Nephron (organoid): ENCODE results near the gene RAB31.

Experiments
- H3K27ac Mint-ChIP-seq, 3 experiments: 2 replicates each; pipeline ENCODE4 v1.8.0; 2020; ENCODE audit warnings: mixed read lengths in 3 of 3, mild to moderate bottlenecking in 2 of 3, moderate library complexity in 1 of 3
- H3K27me3 Mint-ChIP-seq: 2 replicates; pipeline ENCODE4 v1.8.0; 2021; ENCODE audit warnings: low read depth, mild to moderate bottlenecking, moderate library complexity, mixed read lengths
- H3K36me3 Mint-ChIP-seq: 2 replicates; pipeline ENCODE4 v1.8.0; 2020; ENCODE audit warnings: low read depth, mixed read lengths
- H3K4me1 Mint-ChIP-seq: 2 replicates; pipeline ENCODE4 v1.8.0; 2020; ENCODE audit warnings: mixed read lengths
- H3K4me3 Mint-ChIP-seq, 3 experiments: 2 replicates each; pipeline ENCODE4 v1.8.0; 2020; ENCODE audit warnings: mild to moderate bottlenecking in 3 of 3, mixed read lengths in 3 of 3, moderate library complexity in 2 of 3
- H3K9me3 Mint-ChIP-seq: 2 replicates; pipeline ENCODE4 v1.8.0; 2020; ENCODE audit warnings: mixed read lengths
- TF ChIP-seq, protein P1 (sequence below), 3 experiments: fragments of 200-600 bp; sonication (generic); IDR thresholded peaks; one replicate each; pipeline ENCODE4 v1.5.0; 2021; ENCODE audit warnings: antibody characterized with exemption in 3 of 3; ENCODE audit not compliant: unreplicated experiment in 3 of 3

Gene RAB31

DNA sequence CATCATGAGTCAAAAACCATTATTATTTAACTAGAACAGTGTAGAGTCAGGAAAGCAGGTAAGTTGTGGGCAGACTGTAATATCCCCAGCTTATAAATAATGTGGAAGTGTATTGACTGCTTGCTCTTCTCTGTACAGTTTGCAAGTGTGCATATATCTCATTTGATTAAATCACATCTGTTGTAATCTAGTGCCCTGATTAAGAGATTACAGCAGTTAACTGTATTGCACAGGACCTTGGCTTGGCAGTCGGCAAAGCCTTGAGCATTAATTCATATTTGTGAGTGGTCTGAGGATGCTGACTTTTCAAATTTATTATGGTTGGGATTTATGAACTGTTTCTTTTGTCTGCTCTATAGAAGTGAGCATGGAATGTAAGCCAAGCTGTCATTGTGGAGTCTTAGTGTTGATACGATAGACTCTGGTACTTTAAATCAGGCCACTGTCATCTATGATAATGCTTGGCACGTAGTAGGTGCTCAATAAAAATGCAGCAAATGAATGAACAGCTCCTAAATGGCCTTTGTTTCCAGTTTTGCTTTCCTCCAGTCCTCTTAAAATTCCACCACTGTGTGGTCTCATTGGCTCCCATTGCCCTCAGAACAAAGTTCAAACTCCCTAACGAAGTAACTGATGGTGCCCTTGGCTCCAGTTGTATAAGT is 48.3 kb downstream of the RAB31 start:
- H3K9me3 Mint-ChIP-seq, result no peaks in the 10 kb centered on the region
- no peak overlapping the region for H3K4me3 Mint-ChIP-seq
- TF ChIP-seq, protein P1, sequence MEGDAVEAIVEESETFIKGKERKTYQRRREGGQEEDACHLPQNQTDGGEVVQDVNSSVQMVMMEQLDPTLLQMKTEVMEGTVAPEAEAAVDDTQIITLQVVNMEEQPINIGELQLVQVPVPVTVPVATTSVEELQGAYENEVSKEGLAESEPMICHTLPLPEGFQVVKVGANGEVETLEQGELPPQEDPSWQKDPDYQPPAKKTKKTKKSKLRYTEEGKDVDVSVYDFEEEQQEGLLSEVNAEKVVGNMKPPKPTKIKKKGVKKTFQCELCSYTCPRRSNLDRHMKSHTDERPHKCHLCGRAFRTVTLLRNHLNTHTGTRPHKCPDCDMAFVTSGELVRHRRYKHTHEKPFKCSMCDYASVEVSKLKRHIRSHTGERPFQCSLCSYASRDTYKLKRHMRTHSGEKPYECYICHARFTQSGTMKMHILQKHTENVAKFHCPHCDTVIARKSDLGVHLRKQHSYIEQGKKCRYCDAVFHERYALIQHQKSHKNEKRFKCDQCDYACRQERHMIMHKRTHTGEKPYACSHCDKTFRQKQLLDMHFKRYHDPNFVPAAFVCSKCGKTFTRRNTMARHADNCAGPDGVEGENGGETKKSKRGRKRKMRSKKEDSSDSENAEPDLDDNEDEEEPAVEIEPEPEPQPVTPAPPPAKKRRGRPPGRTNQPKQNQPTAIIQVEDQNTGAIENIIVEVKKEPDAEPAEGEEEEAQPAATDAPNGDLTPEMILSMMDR (IDR thresholded peaks at IDR 0.05; ENCODE audit: unreplicated experiment in 3 of 3), result no peak
- peak overlapping the region in 1 of 3 experiments; percentile 15 for H3K27ac Mint-ChIP-seq
- no peaks in the 10 kb centered on the region for H3K36me3 Mint-ChIP-seq
- H3K27me3 Mint-ChIP-seq, result peaks cover 4% of the 10 kb centered on the region
- peaks cover 31% of the 10 kb centered on the region for H3K4me1 Mint-ChIP-seq

DNA sequence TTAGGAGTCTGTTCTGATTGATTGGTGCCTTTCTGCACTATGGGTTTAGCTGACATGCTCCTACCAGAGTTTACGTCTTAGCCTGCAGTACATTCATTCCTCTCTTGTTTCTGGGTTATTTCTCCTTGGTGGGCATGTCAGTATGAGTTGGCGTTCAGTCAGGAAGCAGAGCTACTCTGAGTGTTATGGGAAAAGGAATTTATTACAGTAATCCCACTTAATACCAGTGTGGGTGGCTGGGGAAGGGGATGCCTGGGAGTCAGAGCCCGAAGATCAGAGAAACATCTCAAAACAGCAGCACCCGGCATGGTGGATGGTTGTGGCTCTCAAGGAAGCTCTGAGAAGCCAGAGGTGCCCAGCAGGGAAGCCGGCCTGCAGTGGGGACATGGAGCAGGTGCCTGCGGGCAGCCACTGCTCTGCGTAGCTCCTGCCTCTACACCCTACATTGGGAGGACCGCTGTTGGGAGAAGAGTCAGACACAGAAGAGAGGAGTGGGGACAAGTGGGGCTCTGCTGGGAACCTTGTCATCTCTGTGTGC is 48.9 kb downstream of the RAB31 start:
- Mint-ChIP-seq H3K36me3 (no peaks in the 10 kb centered on the region), H3K27me3 (peaks cover 4% of the 10 kb centered on the region), H3K4me3 (no peak overlapping the region), H3K4me1 (peaks cover 31% of the 10 kb centered on the region), H3K27ac (peak overlapping the region in 1 of 3 experiments; percentile 15), H3K9me3 (no peaks in the 10 kb centered on the region)
- TF ChIP-seq, protein P1 (IDR thresholded peaks at IDR 0.05; ENCODE audit: unreplicated experiment in 3 of 3), result no peak

DNA sequence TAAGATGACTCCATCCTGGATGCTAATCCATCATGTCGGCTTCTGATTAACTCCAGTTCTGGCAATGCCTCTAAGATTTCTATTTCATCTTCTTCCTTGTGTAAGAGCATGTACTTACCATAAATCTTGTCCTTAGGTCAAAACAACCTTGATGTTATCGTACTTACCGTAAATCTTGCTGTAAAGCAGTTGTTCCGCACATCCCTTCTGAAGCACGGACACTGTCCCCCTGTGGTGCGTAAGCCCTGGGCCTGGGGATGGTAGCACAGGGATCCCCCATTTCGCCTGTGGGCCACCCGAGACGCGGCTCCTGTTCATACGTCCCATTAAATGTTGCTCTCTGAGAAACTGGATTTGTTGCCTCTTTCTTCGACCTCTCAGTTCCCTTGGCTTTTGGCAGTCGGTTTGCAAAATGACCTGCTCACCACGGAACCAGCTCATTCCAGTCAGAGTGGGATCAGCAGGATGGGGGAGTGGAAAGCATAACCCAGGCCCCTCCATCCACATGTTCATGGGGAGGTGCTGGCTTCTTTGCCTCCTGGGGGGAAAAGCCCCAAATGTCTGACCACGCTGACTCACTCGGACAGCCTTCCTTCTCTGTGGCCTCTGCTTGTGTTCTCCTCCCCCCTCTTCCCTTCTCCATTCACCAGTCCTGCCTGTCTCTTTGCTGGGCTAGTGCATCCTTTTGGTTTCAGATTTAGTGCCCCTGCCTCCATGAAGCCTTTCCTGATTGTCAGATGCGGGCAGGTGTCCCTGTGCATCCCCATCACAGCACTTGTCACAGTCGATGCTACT is 49.9 kb downstream of the RAB31 start:
- Mint-ChIP-seq H3K36me3 (peaks cover 3% of the 10 kb centered on the region), H3K27ac (peak overlapping the region; percentile 3 to 50 (median 25)), H3K9me3 (peaks cover 3% of the 10 kb centered on the region), H3K4me1 (peaks cover 31% of the 10 kb centered on the region), H3K27me3 (peaks cover 4% of the 10 kb centered on the region), H3K4me3 (no peak overlapping the region)
- TF ChIP-seq, protein P1 (IDR thresholded peaks at IDR 0.05; ENCODE audit: unreplicated experiment in 3 of 3), result no peak

DNA sequence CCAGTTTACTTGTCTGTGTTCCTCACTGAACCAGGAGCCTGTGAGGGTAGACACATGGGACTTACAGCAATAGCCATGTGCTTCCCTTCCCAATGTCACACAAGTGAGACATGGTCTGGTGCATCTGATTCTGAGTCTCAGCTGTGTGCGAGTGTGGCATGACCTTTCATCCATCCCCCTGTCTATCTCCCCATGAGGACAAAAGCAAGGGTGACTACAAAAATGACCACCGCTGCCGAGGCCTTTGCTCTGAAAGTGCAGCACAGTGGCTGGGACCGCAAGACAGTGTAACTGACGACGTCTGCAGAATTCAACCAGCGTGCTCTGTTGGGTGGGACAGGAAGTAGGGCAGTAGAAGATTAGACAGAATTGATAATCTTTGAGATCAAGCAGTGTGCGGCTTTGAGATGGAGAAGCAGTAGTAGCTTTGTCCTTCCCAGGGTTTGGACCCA is 50.5 kb downstream of the RAB31 start:
- Mint-ChIP-seq H3K27ac (no peak overlapping the region), H3K4me3 (no peak overlapping the region), H3K27me3 (peaks cover 4% of the 10 kb centered on the region), H3K4me1 (peaks cover 32% of the 10 kb centered on the region), H3K9me3 (peaks cover 3% of the 10 kb centered on the region), H3K36me3 (peaks cover 3% of the 10 kb centered on the region)
- TF ChIP-seq, protein P1 (IDR thresholded peaks at IDR 0.05; ENCODE audit: unreplicated experiment in 3 of 3), result no peak

- no peak overlapping the region for H3K27ac Mint-ChIP-seq
- H3K9me3 Mint-ChIP-seq, result peaks cover 3% of the 10 kb centered on the region
- H3K36me3 Mint-ChIP-seq, result peaks cover 3% of the 10 kb centered on the region
- H3K4me1 Mint-ChIP-seq, result peaks cover 45% of the 10 kb centered on the region
- no peak overlapping the region for H3K4me3 Mint-ChIP-seq
- peaks cover 4% of the 10 kb centered on the region for H3K27me3 Mint-ChIP-seq
- TF ChIP-seq, protein P1 (IDR thresholded peaks at IDR 0.05; ENCODE audit: unreplicated experiment in 3 of 3), result no peak
Measured at GRCh38 chr18:9760641-9761040, 52.5 kb downstream of the RAB31 start.
